ENCODE measurements around the gene PTPRZ1.

PTPRZ1 gene

DNA sequence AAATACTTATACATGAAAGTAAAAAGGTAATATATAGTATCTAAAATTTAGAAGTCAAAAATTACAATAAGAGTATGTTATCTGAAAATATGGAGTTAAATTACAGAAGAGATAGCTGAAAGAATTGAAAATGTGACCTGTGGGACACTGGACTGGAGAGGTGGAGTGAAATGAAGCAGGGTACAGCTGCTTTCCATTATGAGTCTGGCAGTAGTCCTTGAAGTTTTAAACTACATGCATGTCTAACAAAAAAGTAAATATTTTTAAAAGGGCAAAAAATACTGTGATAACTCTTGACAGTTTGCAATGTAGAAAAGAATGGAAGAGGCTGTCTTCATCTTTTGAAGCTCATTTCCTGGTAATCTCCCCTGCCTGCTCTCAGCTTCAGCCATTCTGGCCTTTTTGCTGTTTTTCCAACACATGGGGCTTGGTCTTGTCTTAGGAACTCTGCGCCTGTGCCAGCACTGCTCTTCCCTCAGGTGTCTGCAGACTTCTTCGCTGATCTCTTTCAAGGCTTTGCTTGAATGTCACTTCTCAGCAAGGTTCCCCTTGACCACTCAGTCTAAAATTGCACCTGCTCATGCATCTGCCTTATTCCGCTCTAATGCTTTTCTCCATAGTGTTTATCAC is 36.9 kb downstream of the PTPRZ1 start:
- Mint-ChIP-seq H3K9me3 (peaks cover 14% of the 10 kb centered on the region), H3K4me1 (no peaks in the 10 kb centered on the region), H3K4me3 (no peak overlapping the region), H3K27me3 (no peaks in the 10 kb centered on the region), H3K27ac (ENCODE audit: low read depth) (no peak overlapping the region), H3K36me3 (ENCODE audit: insufficient read depth) (no peaks in the 10 kb centered on the region)
- ATAC-seq (replicated peaks; ENCODE audit: extremely low read depth, poor library complexity, severe bottlenecking) (no peak), DNase-seq (ENCODE audit: low spot score in 2 of 2) (no peak)

DNA sequence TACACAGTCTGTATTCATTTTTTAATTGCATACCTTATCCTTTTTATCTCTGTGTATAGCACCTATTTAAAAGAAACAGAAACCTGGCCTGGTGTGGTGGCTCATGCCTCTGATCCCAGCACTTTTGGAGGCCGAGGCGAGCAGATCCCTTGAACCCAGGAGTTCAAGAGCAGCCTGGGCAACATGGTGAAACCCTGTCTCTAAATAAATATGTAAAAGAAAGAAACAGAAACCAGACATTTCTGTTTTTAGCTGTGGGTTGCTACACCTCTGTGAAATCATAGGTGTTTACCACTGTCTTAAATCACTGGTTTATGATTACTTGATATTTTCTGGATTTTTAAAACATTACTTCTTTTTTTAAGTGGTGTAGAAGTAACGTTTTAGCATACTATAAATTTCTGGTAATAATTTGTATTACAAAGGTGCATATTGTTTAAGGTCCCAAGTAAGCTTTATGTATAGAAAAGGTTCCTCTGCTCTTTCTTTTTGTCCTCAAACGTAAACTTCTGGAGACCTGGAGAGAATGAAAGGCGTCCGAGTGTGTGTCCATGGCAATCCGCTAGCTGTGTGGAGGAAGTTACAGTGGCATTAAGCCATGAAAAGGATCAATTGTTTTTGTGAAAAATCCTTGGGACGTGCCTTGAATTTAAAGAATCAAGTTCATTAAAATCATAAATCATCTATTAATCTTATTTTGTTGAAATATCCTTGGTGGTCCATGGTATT is 41.1 kb downstream of the PTPRZ1 start:
- Mint-ChIP-seq H3K4me1 (no peaks in the 10 kb centered on the region), H3K27me3 (no peaks in the 10 kb centered on the region), H3K9me3 (peaks cover 14% of the 10 kb centered on the region), H3K27ac (ENCODE audit: low read depth) (no peak overlapping the region), H3K4me3 (no peak overlapping the region), H3K36me3 (ENCODE audit: insufficient read depth) (no peaks in the 10 kb centered on the region)
- ATAC-seq (replicated peaks; ENCODE audit: extremely low read depth, poor library complexity, severe bottlenecking): no peak
- DNase-seq (ENCODE audit: low spot score in 2 of 2): no peak

DNA sequence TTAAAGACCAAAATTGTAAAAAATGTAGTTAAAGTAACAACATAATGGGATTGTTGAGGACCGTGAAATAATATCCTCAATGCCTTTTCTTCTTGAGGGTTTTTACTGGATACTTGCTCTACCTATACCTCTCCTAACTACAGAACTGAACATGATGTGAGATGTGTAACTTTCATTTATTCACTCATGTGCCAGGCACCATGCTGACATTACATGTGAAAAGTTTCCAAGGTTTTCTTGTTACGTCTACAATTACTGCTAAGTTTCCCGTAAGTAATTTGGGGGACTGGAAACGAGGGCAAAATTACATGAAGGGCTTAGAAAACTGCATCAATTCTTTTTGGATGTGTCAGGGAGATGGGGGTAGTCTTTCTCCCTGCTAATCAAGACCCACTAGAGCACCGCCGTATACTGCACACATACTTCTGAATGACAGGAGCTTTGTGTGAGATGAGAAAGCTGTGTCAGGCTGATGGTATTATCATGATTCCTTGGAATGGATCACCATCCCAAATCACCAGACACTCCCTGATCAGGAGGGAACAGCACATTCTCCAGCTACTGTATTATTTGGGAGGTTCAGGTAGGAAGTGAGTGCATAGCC is 41.8 kb downstream of the PTPRZ1 start:
- Mint-ChIP-seq H3K9me3 (peaks cover 14% of the 10 kb centered on the region), H3K27ac (ENCODE audit: low read depth) (no peak overlapping the region)

DNA sequence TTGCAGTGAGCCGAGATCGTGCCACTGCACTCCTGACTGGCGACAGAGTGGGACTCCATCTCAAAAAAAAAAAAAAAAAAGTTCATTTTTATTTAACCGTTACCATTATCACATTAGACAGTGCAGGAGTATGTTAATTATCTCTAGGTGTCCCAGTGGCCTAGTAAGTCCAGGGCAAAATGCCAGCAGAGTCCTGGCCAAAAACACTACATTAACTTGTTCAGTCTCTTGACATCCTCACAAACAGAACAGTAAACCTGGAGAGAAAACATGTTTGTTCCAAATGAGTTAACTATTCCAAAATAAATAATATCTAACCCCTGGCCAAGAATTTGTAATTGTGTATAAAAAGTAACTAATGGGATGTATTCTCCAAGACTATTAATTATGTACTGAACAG is 43.2 kb downstream of the PTPRZ1 start:
- no peak overlapping the region for H3K27ac Mint-ChIP-seq (ENCODE audit: low read depth)

More for the DNA sequence above, 41.8 kb downstream of the PTPRZ1 start:
- Mint-ChIP-seq H3K4me1 (no peaks in the 10 kb centered on the region), H3K27me3 (no peaks in the 10 kb centered on the region), H3K36me3 (ENCODE audit: insufficient read depth) (no peaks in the 10 kb centered on the region), H3K4me3 (no peak overlapping the region)
- DNase-seq (ENCODE audit: low spot score in 2 of 2) (no peak), ATAC-seq (replicated peaks; ENCODE audit: extremely low read depth, poor library complexity, severe bottlenecking) (no peak)

DNA sequence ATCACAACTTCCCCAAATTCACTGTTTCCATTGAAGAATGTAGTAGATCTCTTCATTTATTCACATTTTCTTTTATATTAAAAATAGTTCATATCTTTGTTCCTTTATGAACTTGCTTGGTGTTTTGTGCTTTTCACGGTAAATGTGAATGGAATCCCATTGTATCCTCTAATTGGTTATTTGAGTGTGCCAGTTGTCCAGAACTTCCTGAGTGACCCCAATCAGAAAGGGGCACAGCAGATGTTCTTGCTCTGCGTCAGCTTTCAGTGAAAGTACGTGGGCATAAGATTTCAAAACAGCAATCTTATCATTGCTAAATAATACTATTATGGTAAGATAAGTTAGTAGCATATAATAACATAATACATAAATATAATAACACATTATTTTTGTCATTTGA is 47.0 kb downstream of the PTPRZ1 start:
- H3K4me1 Mint-ChIP-seq: no peaks in the 10 kb centered on the region
- DNase-seq (ENCODE audit: low spot score in 2 of 2) (no peak), ATAC-seq (replicated peaks; ENCODE audit: extremely low read depth, poor library complexity, severe bottlenecking) (no peak)
- no peaks in the 10 kb centered on the region for H3K9me3 Mint-ChIP-seq
- no peak overlapping the region for H3K4me3 Mint-ChIP-seq
- H3K27ac Mint-ChIP-seq (ENCODE audit: low read depth): no peak overlapping the region
- no peaks in the 10 kb centered on the region for H3K27me3 Mint-ChIP-seq
- no peaks in the 10 kb centered on the region for H3K36me3 Mint-ChIP-seq (ENCODE audit: insufficient read depth)

More for the DNA sequence above, 43.2 kb downstream of the PTPRZ1 start:
- no peaks in the 10 kb centered on the region for H3K36me3 Mint-ChIP-seq (ENCODE audit: insufficient read depth)
- H3K27me3 Mint-ChIP-seq: no peaks in the 10 kb centered on the region
- H3K4me3 Mint-ChIP-seq: no peak overlapping the region
- peaks cover 7% of the 10 kb centered on the region for H3K9me3 Mint-ChIP-seq
- ATAC-seq (replicated peaks; ENCODE audit: extremely low read depth, poor library complexity, severe bottlenecking) (no peak), DNase-seq (ENCODE audit: low spot score in 2 of 2) (no peak)
- no peaks in the 10 kb centered on the region for H3K4me1 Mint-ChIP-seq

DNA sequence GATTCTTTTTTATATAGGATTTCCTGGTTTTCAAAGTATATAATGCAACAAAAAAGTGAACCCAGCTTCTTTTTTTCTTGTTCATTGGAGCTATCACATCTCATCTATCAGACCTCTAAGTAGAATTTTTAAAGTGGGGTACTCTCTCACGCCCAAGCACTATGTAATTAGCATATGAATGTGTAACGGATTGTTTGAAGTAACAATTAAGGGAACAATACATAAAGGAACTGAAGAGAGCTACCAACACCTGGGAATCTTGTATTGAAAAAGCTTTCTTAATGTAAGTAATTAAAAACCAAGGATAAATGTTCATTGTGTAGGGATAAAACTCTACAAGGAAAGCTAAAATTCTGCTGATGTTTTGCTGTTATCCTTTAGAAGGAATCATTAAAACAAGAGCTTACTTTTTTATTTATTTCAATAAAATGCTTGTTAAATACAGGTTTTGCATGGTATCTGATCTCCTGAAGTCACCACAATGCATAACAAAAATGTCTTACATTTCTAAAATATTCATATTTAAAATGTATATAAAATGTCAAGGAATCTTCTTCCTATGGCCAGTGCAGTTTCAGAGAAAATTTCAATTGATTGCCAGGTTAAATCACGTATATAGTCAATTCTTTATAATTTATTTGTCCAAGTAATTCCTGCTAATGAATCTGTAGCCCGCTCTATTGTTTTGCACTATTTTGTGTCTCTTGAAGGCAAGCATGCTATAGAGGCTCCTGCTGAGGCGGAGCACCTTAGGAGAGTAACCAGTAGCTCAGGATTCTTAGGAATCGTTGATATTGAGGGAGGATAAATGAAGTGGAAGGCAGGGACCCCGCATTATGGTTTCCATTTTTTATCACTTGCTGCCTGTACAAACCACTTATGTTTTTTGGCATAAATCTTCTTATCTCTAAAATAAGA is 51.6 kb downstream of the PTPRZ1 start:
- Mint-ChIP-seq H3K27me3 (no peaks in the 10 kb centered on the region), H3K4me3 (no peak overlapping the region), H3K9me3 (no peaks in the 10 kb centered on the region), H3K27ac (ENCODE audit: low read depth) (no peak overlapping the region), H3K4me1 (no peaks in the 10 kb centered on the region), H3K36me3 (ENCODE audit: insufficient read depth) (no peaks in the 10 kb centered on the region)
- ATAC-seq (replicated peaks; ENCODE audit: extremely low read depth, poor library complexity, severe bottlenecking) (no peak), DNase-seq (ENCODE audit: low spot score in 2 of 2) (no peak)

DNA sequence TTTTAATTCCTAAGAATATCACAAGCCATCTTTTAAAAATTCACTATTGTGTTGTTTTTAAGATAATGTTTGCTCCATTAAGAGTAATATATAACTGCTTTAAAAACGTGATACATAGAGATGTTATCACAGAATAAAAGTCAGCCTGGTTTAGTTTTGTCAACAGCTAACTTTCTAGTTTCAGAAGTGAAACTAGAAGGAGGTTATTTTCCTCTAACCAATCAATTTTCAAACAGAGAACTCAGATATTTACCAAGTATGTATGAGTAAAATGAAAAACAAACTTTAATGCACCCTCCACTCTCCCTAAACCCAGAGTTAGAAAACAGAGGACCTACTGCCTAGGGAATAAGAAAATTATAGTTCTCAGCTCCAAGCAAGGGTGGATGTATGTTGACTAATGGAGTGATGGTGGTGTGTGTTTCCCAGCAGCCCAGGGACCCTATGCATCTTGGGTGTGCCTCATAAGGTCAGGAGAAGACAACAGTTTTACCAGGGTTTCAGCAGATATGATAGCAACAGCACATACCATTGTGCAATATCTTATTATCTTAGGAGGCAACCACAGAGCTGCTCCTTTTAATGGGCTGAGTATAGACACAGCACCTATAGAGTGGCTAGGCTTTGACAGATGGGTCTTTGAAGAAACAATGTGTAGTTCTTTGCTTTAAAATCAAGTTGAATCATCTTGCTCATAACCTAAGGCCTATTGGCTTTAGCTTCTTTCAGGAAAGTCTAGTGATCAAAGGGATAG is 58.4 kb downstream of the PTPRZ1 start:
- Mint-ChIP-seq H3K9me3 (no peaks in the 10 kb centered on the region), H3K4me3 (no peak overlapping the region), H3K4me1 (no peaks in the 10 kb centered on the region), H3K36me3 (ENCODE audit: insufficient read depth) (no peaks in the 10 kb centered on the region), H3K27ac (ENCODE audit: low read depth) (no peak overlapping the region), H3K27me3 (no peaks in the 10 kb centered on the region)
- ATAC-seq (replicated peaks; ENCODE audit: extremely low read depth, poor library complexity, severe bottlenecking) (no peak), DNase-seq (ENCODE audit: low spot score in 2 of 2) (no peak)

DNA sequence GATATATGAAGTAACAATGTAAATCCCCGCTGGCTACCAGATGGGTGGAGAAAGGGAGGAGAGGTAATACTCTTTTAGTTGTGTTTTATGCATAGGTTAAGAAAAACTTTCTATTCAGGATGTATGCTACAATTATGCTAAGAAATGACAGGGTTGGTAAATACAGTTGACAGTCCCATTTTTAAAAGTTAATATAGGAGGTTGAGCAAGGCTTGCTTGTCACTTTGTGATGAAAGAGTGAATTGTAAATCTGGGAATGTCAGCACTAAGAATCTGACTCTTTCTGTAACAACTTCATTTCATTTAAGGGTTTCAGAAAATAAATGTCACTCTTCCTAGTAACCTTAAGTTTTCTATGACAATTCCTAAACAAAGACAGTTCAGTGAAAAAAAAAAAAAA is 59.8 kb downstream of the PTPRZ1 start:
- Mint-ChIP-seq H3K27me3 (no peaks in the 10 kb centered on the region), H3K36me3 (ENCODE audit: insufficient read depth) (no peaks in the 10 kb centered on the region), H3K27ac (ENCODE audit: low read depth) (no peak overlapping the region), H3K4me1 (no peaks in the 10 kb centered on the region), H3K4me3 (no peak overlapping the region), H3K9me3 (peaks cover 5% of the 10 kb centered on the region)
- ATAC-seq (replicated peaks; ENCODE audit: extremely low read depth, poor library complexity, severe bottlenecking) (no peak), DNase-seq (ENCODE audit: low spot score in 2 of 2) (no peak)

DNA sequence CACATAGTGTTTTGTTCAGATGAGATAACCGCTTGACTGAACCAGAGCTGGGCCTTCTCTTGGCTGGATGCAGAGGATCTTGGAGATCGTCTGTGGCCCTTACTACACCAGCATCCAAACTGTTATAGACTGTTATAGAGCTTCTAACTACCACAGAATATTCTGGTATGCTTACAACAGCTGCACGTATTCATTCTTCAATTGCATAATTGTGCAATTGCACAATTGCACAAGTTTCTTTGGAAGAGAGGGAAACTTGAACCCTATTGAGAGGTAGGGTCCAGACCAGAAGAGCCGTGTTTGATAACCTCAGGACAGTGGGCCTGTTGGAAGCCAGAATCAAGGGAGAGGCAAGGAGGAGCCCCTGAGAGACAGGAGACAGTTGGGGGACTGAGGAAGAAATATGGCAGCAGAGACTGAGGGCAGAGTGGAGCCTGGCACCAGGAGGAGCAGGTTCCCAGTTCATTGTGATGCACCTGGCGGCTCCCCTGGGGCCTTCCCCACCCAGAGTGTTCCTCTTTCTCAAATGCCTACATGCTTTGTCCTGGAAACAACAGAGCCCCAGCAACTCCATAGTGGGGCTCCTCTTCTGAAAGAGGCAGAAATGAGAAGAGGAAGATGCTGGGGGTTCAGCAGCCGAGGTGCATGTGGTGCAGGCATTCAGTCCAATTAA is 64.1 kb downstream of the PTPRZ1 start:
- Mint-ChIP-seq H3K36me3 (ENCODE audit: insufficient read depth) (no peaks in the 10 kb centered on the region), H3K4me1 (no peaks in the 10 kb centered on the region), H3K27ac (ENCODE audit: low read depth) (no peak overlapping the region), H3K9me3 (peaks cover 5% of the 10 kb centered on the region), H3K4me3 (no peak overlapping the region), H3K27me3 (no peaks in the 10 kb centered on the region)
- ATAC-seq (replicated peaks; ENCODE audit: extremely low read depth, poor library complexity, severe bottlenecking): no peak
- no peak for DNase-seq (ENCODE audit: low spot score in 2 of 2)

DNA sequence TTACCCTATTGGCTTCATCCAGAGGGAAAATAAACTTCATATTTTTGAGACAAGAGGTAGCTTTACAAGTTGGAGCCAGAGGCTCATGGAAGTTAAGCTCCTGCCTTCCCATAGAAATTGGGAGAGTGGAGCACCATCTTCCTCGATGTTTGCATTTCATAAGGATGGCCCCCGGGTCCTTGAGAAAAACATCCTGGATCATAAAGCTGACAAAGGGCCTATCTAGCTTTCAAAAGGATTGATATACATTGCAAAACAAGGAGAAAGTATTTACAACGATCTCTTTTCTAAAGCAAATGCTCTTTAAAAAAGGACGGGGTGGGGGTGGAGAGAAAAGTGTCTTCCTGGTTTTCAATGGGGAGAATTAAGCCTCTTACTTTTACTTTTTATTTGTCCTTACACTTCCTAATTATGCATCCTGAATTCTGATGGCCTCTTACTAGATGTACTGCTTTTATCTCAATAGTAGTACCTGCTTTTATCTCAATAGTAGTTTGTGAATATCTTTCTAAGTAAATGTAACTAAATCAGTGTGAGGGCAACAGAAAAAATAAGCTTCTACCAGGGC is 65.6 kb downstream of the PTPRZ1 start:
- peaks cover 5% of the 10 kb centered on the region for H3K9me3 Mint-ChIP-seq
- no peak overlapping the region for H3K4me3 Mint-ChIP-seq
- no peaks in the 10 kb centered on the region for H3K36me3 Mint-ChIP-seq (ENCODE audit: insufficient read depth)

DNA sequence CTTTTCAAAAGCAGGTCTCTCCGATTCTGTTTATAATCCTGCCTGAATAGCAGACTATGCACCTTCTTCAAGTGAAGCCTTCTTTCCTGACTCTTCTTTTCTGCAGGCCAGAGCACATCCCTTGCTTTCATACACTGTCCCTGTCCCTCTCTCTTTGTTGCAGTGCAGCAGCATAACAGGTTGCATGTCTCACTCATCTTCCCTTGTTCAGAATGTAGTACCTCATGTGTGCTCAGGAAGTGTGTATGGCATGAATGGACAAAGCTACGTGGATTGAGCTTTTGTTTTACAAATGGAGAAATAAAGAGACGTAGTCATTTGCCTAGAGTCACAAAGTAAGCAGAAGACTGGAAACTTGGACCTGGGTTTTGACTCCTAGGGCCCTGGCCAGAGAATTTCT is 68.0 kb downstream of the PTPRZ1 start:
- peaks cover 10% of the 10 kb centered on the region for H3K9me3 Mint-ChIP-seq
- ATAC-seq (replicated peaks; ENCODE audit: extremely low read depth, poor library complexity, severe bottlenecking): no peak
- H3K4me1 Mint-ChIP-seq: no peaks in the 10 kb centered on the region
- H3K4me3 Mint-ChIP-seq: no peak overlapping the region
- no peaks in the 10 kb centered on the region for H3K27me3 Mint-ChIP-seq
- no peaks in the 10 kb centered on the region for H3K36me3 Mint-ChIP-seq (ENCODE audit: insufficient read depth)
- H3K27ac Mint-ChIP-seq (ENCODE audit: low read depth): no peak overlapping the region
- DNase-seq (ENCODE audit: low spot score in 2 of 2): no peak

More for the DNA sequence above, 65.6 kb downstream of the PTPRZ1 start:
- ATAC-seq (replicated peaks; ENCODE audit: extremely low read depth, poor library complexity, severe bottlenecking) (no peak), DNase-seq (ENCODE audit: low spot score in 2 of 2) (no peak)
- Mint-ChIP-seq H3K27ac (ENCODE audit: low read depth) (no peak overlapping the region), H3K4me1 (no peaks in the 10 kb centered on the region), H3K27me3 (no peaks in the 10 kb centered on the region)
